T-helper 1 cell (primary cell): ENCODE measurements around the gene DYDC1.
"Not testable (repeated sequence)": the region's sequence is repeated elsewhere in the genome, so short reads cannot be mapped to it uniquely, and the experiment has no call there.

Experiments used
- DNase-seq, 5 donors: peaks; one replicate each; pipeline ENCODE4 v3.0.0-alpha.2; 2012 to 2020
- total RNA-seq, 4 donors: gene quantifications; one replicate each; lab custom pipeline; 2026; lab: John Stamatoyannopoulos, UW

DYDC1 gene
- 0 reads per million in 4 donors for total RNA-seq

GRCh38 chr10:80356563-80356988 lies at the start of gene DYDC1, which contains the start of gene DYDC2:
Gene DYDC1 (minus strand): TSS chr10:80356755. CDS start chr10:80352601, 4,154 bp downstream.
Gene DYDC2 (plus strand): TSS chr10:80356781. CDS start chr10:80362444, 5,663 bp downstream.
- DNase-seq, result peak in 2 of 5 donors; percentile 16 to 57

GRCh38 chr10:80406204-80406603 lies 49.6 kb upstream of the DYDC1 start:
- DNase-seq, result no peak

- DNase-seq, result no peak
Measured at GRCh38 chr10:80405626-80406025, 49.1 kb upstream of the DYDC1 start.

- no peak for DNase-seq
Measured at GRCh38 chr10:80405035-80405434, 48.5 kb upstream of the DYDC1 start.

- DNase-seq, result no peak
Measured at GRCh38 chr10:80400136-80400804, 43.7 kb upstream of the DYDC1 start.

GRCh38 chr10:80397014-80397413 lies 40.5 kb upstream of the DYDC1 start:
- DNase-seq, result no peak

GRCh38 chr10:80394358-80394916 lies 37.9 kb upstream of the DYDC1 start:
- no peak for DNase-seq

GRCh38 chr10:80392250-80392649 lies 35.7 kb upstream of the DYDC1 start:
- DNase-seq, result no peak

GRCh38 chr10:80390740-80391139 lies 34.2 kb upstream of the DYDC1 start:
- DNase-seq, result no peak

GRCh38 chr10:80382989-80383388 lies 26.4 kb upstream of the DYDC1 start:
- peak; percentile 14 to 55 (median 27) for DNase-seq

- DNase-seq, result no peak
Measured at GRCh38 chr10:80380185-80380584, 23.6 kb upstream of the DYDC1 start.

- no peak for DNase-seq
Measured at GRCh38 chr10:80379701-80380100, 23.1 kb upstream of the DYDC1 start.

GRCh38 chr10:80373502-80373901 lies 16.9 kb upstream of the DYDC1 start:
- no peak for DNase-seq

- no peak for DNase-seq
Measured at GRCh38 chr10:80372675-80373074, 16.1 kb upstream of the DYDC1 start.

GRCh38 chr10:80371467-80371866 lies 14.9 kb upstream of the DYDC1 start:
- DNase-seq, result no peak

- no peak for DNase-seq
Measured at GRCh38 chr10:80365510-80365909, 9.0 kb upstream of the DYDC1 start.

GRCh38 chr10:80359644-80360043 lies 3.1 kb upstream of the DYDC1 start:
- DNase-seq, result no peak

- not testable (repeated sequence) for DNase-seq
Measured at GRCh38 chr10:80358925-80359324, 2.4 kb upstream of the DYDC1 start.

GRCh38 chr10:80357851-80358125 lies 1.2 kb upstream of the DYDC1 start:
- no peak for DNase-seq

GRCh38 chr10:80356989-80357850 lies 665 bp upstream of the DYDC1 start:
- no peak for DNase-seq

GRCh38 chr10:80351220-80351619 lies 5.3 kb downstream of the DYDC1 start:
- no peak for DNase-seq

- DNase-seq, result no peak
Measured at GRCh38 chr10:80350251-80350650, 6.3 kb downstream of the DYDC1 start.

GRCh38 chr10:80344912-80345311 lies 11.6 kb downstream of the DYDC1 start:
- DNase-seq, result no peak

- DNase-seq, result no peak
Measured at GRCh38 chr10:80344276-80344675, 12.3 kb downstream of the DYDC1 start.
